CD4-positive, alpha-beta T cell treated with Interferon gamma for 1 hour (primary cell): Measurements from ENCODE around the gene AFAP1L2.
A peak's percentile ranks its signal among the peaks of the same experiment; 100 is the strongest.

Experiments used
- DNase-seq: peaks from one replicate; pipeline ENCODE4 v3.0.0-alpha.2; 2020

Gene AFAP1L2

DNA sequence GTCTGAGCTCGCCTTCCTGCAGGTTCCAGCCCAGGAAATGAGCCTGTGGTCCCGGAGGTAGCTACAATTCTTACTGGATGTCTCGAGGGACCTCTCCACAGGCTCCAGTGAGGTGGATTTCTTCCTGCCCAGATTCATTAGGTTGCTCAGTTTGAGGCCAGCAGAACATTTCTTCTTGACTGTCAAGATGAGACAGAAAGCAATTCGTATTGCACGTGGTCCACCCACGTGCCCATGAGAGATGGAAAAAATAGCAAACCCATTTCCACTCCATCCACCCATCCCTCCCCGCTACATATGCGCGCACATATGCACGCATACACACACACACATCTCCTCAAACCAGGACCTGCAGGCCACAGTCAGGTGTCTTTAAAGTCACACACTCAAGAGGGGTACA, 96.6 kb downstream of the AFAP1L2 start:
- DNase-seq, result no peak

DNA sequence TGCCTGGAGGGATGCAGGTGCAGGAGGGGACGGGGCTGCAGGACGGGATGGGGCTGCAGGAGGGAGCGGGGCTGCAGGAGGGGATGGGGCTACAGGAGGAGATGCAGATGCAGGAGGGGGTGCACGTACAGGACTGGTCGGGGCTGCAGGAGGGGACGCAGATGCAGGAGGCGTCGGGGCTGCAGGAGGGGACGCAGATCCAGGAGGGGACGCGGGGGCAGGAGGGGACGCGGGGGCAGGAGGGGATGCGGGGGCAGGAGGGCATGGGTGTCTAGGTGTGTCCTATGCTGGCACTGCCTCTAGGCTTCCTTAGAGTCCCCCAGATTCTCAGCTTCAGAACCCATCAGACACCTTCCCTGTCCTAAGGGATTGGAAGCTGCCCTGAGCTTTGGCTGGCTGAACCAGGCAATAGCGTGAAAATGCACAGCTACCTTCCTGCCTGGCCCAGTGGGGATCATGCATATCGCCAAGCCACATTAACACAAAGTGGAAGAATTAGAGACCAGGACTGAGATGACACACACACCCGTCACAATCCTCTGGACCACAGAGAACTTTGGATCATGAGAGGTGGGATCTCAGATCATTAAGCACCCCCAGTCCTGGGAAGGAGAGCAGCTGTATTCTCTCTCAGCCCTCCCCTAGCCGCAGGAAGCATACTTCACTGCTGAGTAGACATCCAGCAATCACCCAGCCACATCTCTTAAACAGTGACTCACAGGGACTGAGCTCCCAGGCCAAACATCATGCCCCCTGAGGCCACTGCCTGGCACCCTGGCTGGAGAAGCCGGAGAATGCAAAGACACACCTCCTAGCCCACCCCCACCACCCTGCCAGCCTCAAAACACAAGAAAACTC, 98.0 kb downstream of the AFAP1L2 start:
- no peak for DNase-seq

DNA sequence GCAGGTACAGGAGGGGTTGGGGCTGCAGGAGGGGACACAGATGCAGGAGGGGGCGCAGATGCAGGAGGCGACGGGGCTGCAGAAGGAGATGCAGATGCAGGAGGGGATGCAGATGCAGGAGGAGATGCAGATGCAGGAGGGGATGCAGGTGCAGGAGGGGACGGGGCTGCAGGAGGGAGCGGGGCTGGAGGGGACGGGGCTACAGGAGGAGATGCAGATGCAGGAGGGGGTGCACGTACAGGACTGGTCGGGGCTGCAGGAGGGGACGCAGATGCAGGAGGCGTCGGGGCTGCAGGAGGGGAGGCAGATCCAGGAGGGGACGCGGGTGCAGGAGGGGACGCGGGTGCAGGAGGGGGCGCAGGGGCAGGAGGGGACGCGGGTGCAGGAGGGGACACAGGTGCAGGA, 98.8 kb downstream of the AFAP1L2 start:
- DNase-seq, result no peak

DNA sequence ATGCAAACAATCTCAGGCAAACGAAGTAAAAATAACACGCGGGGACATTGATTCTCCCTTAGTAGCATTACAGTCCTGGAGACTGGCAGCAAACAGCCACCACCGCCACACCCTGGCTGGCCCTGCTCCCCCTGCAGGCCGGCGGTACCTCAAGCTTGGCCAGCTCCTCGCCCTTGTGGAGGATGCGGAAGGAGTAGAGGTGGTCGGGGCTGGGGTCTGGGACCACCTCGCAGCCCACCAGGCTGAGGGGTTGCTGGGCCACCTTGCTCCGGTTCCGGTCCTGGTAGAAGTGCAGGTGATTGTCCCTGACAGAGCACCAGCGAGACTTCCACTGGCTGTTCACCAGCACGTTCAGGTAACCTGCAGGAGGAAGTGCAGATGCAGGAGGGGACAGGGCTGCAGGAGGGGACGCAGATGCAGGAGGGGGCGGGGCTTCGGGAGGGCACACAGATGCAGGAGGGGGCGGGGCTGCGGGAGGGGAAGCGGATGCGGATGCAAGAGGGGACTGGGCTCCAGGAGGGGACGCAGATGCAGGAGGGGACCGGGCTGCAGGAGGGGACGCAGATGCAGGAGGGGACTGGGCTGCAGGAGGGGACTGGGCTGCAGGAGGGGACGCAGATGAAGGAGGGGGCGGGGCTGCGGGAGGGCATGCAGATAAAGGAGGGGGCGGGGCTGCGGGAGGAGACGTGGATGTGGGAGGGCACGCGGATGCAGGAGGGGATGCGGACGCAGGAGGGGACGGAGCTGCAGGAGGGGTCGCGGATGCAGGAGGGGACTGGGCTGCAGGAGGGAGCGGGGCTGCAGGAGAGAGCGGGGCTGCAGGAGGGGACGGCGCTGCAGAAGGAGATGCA, 99.5 kb downstream of the AFAP1L2 start:
- peak; percentile 68 for DNase-seq

DNA sequence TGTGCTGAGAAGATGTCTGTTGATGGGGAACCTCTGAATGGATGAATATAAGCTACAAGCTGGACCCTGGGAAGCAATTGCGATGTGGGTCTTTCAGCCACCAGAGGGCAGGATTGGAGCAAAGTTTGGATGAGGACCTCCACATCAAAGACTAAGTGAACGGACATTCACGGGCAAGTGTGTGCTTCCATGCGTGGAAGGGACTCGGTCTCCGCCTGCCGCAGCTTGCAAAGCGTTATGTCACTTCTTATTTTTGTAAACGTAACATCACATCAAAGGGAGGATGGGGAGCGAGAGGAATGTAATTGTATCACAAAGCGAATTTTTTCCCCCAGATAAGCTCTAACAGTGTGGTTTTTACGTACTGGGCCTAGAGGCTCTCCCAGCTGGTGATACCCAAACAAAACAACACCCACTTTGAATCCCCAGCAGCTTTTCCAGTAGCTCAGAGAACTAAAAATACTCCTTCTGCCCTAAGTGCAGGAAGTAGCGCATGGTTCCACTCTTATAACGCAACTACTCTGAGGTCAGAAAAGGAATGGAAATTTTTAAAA, 100.2 kb downstream of the AFAP1L2 start:
- peak; percentile 61 for DNase-seq

DNA sequence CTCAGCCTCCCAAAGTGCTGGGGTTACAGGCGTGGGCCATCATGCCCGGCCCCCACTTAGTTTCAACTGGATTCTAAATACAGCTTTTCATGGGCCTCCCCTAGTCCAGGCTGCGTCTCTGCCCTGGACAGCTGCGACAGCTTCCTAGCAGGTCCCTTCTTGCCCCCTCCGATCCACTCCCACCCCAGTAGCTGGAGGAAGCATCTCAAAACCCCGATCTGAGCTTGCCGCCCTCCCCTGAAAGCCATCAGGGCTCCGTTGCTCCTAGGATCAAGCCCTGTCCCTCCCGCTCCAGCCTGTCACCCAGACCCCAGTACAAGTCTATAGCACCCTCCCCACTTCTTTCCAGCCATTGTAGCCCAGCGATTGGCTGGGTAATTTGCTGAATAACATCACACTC, 100.7 kb downstream of the AFAP1L2 start:
- DNase-seq, result no peak

DNA sequence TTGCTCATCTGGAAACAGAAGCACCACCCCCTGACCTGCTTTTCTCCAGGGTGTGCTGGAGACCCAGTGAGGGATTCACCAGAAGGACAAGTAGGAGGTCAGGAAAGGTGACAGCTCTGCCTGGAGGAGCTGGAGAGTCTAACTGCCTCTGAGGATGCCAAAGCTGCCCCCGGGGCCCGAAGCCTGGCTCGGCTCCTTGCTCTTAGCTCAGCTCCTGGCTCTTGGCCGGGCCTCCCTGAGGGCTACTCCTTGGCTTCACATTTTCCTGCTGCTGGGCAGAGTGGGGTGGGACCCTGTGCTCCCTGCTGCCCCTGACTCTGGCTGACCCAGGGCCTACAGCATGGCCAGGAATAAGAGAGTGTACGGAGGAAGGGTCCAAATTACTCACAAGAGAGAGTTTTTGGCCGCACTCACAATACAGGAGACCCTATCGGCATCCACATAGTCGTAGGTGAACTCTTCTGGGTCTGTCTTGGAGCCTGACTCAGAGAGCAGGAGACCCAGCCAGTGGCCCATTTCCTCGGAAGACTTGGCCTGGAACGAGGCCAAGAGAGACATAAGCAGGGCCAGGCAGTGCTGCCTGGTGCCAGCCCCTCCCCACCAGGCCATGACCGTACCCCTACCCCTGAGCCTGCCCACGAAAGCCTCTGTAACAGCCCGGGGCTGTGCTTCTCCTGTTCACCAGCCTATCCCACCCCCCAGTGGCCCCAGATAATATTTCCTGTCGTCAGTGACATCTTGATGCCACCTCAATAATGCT, 102.2 kb downstream of the AFAP1L2 start:
- no peak for DNase-seq

DNA sequence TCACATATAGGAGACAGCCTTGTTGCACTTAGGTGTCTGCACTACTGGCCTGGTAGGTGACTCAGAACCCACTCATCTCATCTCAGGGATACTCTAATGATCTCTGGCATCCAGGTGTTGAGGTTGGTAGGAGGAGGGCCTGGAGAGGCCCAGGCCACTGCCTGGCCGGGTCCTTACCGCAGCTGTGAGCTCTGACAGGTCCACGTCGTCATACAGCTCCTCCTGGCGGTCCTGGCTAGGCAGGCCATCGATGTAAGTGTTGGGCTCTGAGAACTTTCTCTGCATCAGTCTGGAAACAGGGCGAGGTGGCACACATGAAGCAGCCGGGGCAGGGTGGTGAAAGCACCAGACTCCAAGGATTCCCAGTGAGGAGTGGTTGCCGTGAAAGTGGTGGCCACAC, 103.1 kb downstream of the AFAP1L2 start:
- DNase-seq, result no peak

DNA sequence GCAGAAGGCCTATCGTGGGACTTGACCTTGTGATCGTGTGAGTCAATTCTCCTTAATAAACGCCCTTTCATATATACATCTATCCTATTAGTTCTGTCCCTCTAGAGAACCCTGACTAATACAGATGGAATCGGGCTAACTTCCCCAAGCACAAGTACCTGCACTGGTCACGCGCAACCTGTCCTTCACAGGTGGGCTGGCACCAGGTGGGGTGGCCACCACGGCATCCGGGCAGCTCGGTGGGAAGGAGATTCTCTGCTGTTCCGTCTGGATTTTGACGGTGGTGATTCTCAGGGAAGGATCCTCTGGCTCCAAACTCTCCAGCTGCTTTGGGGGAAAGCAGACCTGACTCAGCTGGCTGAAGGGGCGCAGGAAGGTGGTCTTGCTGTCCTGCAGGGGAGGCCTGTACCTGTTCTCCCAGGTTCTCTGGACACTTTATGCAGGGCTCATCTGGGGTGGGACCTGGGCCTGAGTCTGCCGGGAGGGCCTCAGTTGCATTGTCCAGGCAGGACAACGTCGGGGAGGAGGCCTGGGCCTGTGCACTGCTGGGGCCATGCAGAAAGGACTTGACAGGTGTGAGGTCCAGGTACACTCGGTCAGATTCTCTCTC, 104.2 kb downstream of the AFAP1L2 start:
- DNase-seq, result no peak

DNA sequence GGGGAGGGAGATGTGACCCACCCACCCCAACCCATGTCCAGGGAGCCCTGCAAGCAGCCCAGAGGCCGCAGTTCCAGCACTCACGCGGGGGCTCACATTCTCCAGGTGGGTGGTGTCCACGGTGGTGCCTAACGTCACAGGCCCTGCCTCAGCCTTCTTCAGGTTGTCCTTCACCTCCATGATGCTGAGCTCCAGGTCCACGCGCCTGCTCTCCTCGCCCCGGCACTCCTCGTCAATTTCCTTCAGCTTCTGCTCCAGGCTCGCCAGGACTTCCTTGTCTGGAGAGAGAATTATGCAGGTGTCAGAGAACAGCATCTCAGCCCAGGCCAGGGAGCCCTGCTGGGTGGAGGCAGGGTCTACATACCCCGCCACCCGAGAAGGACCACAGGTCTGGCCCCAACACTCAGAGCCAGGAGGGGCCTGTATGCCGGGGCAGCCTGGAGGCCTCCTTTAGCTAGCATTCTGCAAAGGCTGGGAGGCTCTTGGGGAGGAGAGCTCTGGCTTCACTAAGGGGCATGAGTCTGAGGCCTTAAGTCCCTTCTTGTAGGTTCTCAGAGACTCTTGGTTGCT, 107.1 kb downstream of the AFAP1L2 start:
- no peak for DNase-seq

DNA sequence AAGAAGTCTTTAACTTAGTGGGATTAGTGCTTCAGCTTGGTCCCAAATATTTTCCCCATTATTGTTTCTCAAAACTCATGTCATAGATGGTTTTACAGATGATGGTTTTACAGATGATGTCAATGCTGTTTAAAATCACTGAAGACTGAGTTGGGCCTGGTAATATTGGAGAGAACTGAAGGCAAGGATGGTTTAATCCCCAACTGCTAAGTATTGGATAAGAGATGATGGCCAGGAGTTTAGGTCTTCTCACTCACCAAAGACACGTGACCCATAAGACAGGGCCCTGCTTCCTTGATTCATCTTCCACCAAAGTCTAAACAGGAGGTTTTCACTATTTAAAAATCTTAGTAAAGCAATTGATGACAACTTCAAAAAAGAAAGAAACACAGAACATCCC, 108.9 kb downstream of the AFAP1L2 start:
- DNase-seq, result no peak

DNA sequence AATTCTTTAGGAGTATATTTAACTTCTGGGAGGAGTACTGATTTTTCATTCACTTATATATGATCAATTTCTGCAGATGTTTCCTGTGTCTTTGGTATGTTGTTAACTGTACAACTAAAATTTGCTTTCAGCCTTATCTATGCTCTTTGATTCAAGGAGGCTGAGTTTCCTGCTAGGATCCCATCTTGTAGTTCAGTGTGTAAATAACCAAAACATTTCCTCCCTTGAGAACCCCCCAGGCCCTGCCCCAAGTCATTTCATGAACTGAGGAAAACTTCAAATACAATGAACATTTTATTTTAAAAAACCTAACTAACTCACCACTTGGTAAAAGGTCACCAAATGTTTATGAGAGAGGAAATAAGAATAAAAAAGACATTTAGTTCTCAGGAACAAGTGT, 109.8 kb downstream of the AFAP1L2 start:
- no peak for DNase-seq

DNA sequence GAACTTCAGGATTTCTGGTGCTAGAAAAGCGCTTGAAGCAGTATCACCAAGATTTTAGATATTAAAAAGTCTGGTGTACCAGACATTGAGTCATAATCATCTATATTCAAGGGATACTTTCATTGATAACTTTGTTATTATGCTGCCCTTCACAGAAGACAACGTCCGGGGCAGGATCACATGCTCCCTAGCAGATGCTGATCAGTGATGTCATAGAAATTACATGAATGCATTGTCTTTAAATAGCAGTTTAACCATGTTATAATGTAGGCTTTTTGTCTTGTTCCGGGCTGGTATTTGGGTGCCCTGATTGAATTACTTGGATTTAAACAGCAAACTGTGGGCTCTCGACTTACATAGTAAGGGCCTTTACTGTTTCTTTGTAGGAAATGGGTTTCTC, 111.2 kb downstream of the AFAP1L2 start:
- no peak for DNase-seq

DNA sequence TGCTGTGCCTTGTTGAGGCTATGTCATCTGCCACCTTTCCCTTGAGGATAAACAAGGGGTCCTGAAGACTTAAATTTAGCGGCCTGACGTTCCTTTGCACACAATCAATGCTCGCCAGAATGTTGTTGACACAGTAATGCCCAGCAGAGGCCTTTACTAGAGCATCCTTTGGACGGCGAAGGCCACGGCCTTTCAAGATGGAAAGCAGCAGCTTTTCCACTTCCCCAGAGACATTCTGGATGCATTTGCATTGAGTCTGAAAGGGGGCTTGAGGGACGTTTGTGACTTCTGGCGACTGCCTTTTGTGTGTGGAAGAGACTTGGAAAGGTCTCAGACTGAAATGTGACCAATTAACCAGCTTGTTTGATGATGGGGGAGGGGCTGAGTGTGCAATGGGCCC, 112.8 kb downstream of the AFAP1L2 start:
- no peak for DNase-seq

DNA sequence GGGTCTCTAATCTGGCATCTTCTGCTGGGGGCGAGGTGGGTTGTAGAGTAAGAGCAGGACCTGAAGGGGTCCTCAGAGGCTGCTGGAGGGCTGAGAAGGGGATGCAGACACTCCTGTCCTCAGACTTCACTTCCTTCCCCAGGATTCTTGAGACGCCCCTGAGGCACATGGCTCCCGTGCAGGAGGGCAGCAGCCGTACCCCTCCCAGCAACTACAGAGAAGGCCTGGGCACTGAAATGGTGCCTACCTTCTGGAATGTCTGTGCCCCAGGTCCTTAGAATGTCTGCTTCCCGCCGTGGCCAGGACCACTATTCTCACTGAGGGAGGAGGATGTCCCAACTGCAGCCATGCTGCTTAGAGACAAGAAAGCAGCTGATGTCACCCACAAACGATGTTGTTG, 113.2 kb downstream of the AFAP1L2 start:
- no peak for DNase-seq

DNA sequence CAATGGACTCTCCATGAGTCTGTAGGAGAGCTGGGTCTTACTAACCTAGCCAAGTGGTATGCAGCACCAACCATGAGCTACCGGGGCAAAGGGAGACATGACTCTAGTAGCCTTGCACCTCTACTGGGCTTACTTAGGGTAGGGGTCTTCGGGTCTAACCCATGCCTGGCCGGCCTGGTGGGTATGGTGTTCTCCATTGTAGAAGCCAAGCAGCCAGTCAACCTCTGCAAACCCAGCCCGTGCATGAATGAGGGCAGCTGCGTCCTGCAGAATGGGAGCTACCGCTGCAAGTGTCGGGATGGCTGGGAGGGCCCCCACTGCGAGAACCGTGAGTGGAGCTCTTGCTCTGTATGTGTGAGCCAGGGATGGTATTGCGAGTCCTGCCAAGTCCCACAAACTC, 114.3 kb downstream of the AFAP1L2 start:
- no peak for DNase-seq

DNA sequence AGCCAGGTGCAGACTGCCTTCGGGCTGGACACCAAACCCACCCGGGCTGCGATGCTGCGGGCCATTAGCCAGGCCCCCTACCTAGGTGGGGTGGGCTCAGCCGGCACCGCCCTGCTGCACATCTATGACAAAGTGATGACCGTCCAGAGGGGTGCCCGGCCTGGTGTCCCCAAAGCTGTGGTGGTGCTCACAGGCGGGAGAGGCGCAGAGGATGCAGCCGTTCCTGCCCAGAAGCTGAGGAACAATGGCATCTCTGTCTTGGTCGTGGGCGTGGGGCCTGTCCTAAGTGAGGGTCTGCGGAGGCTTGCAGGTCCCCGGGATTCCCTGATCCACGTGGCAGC, 115.2 kb downstream of the AFAP1L2 start:
- DNase-seq, result no peak

DNA sequence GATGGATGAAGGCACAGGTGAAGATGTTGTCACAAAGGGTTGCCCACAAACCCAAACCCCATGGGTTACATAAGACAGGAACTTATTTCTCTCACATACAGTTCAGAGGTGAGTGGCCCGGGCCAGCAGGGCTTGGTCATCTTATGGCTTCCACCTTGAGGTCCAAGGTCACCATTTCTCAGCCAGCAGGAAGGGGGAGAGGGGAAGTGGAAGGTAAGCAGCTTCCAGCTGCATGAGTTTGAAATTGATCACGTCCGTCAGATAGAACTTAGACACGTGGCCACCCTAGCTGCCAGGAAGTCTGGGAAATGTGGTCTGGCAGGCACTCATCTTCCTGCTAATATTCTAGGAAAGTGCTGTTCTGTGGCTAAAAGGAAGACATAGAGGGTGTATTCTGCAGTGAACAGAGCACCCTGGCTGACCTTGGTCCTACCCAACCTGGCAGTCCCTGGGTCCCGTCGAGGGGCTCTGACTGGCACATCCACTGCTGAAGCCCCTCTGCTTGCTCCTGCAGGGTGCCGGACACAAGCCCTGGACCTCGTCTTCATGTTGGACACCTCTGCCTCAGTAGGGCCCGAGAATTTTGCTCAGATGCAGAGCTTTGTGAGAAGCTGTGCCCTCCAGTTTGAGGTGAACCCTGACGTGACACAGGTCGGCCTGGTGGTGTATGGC, 115.7 kb downstream of the AFAP1L2 start:
- DNase-seq, result no peak

DNA sequence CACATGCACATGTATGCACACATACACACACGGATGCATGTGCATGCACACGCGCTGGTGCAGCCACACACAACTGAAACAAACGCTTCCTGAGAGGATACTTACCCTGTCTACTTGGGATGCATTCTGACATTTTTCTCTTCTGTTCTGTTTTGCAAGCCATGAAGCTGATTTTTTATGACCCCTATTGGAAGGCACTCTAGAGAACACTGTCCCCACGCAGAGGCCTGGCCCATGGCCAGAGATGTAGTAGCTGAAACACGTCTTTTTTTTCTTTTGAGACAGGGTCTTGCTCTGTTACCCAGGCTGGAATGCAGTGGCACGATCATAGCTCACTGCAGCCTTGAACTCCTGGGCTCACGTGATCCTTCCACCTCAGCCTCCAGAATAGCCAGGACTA, 117.4 kb downstream of the AFAP1L2 start:
- no peak for DNase-seq

DNA sequence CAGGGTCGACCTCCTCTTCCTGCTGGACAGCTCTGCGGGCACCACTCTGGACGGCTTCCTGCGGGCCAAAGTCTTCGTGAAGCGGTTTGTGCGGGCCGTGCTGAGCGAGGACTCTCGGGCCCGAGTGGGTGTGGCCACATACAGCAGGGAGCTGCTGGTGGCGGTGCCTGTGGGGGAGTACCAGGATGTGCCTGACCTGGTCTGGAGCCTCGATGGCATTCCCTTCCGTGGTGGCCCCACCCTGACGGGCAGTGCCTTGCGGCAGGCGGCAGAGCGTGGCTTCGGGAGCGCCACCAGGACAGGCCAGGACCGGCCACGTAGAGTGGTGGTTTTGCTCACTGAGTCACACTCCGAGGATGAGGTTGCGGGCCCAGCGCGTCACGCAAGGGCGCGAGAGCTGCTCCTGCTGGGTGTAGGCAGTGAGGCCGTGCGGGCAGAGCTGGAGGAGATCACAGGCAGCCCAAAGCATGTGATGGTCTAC, 118.3 kb downstream of the AFAP1L2 start:
- DNase-seq, result no peak

DNA sequence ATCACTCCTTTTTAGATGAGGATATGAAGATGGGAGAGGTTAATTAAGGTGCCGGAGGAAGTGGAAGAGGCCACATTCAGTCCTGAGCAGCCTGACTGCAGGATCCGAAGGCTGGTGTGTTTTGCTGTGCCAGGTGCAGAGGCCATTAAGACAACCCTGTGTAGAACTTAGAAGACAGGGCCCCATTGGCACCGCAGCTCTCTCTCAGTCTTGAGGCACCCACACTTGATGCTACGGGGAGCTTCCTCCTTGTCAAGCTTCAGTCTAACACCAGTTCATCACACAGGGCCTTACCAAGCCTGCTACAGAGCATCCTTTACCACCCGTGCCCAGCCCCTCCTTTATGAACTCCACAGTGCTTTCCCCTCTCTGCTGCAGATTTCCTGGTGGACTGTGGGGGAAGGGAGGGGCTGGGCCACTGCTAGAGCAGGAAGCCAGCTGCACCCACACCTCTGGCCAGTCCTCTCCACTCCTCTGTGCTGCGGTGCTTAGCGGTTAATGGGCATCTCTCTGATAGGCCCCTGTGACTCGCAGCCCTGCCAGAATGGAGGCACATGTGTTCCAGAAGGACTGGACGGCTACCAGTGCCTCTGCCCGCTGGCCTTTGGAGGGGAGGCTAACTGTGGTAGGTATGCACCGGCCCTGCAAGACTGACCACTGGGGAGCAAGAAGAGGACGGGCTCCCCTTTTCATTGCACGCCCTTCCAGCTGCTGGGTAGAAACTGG, 119.8 kb downstream of the AFAP1L2 start:
- DNase-seq, result no peak
